Nephron (organoid): ENCODE results near the gene KIAA0930.
"Not testable (repeated sequence)": the region's sequence is repeated elsewhere in the genome, so short reads cannot be mapped to it uniquely, and the experiment has no call there.

Experiments
- H3K27ac Mint-ChIP-seq, 3 experiments: 2 replicates each; pipeline ENCODE4 v1.8.0; 2020; ENCODE audit warnings: mixed read lengths in 3 of 3, mild to moderate bottlenecking in 2 of 3, moderate library complexity in 1 of 3
- H3K27me3 Mint-ChIP-seq: 2 replicates; pipeline ENCODE4 v1.8.0; 2021; ENCODE audit warnings: low read depth, mild to moderate bottlenecking, moderate library complexity, mixed read lengths
- H3K36me3 Mint-ChIP-seq: 2 replicates; pipeline ENCODE4 v1.8.0; 2020; ENCODE audit warnings: low read depth, mixed read lengths
- H3K4me1 Mint-ChIP-seq: 2 replicates; pipeline ENCODE4 v1.8.0; 2020; ENCODE audit warnings: mixed read lengths
- H3K4me3 Mint-ChIP-seq, 3 experiments: 2 replicates each; pipeline ENCODE4 v1.8.0; 2020; ENCODE audit warnings: mild to moderate bottlenecking in 3 of 3, mixed read lengths in 3 of 3, moderate library complexity in 2 of 3
- H3K9me3 Mint-ChIP-seq: 2 replicates; pipeline ENCODE4 v1.8.0; 2020; ENCODE audit warnings: mixed read lengths
- TF ChIP-seq, protein P1 (sequence below), 3 experiments: fragments of 200-600 bp; sonication (generic); IDR thresholded peaks; one replicate each; pipeline ENCODE4 v1.5.0; 2021; ENCODE audit warnings: antibody characterized with exemption in 3 of 3; ENCODE audit not compliant: unreplicated experiment in 3 of 3

The KIAA0930 gene

DNA sequence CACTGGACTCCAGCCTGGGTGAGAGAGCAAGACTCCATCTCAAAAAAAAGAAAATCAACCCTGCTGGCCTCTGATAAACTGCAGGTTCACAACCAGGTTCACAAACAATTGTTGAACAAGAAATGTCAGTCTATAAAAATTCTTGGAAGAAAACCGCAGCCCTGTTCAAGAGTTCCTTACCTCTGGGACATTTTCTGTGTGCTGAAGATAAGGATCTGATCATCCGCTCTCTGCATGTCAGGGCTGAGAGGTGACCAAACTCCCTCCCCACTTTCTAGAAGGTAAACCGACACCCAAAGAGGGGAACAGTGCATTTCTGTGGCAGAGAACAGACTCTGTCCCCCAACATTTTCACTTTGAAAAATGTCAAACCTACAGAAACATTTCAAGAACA, 39.9 kb upstream of the KIAA0930 start:
- TF ChIP-seq, protein P1, sequence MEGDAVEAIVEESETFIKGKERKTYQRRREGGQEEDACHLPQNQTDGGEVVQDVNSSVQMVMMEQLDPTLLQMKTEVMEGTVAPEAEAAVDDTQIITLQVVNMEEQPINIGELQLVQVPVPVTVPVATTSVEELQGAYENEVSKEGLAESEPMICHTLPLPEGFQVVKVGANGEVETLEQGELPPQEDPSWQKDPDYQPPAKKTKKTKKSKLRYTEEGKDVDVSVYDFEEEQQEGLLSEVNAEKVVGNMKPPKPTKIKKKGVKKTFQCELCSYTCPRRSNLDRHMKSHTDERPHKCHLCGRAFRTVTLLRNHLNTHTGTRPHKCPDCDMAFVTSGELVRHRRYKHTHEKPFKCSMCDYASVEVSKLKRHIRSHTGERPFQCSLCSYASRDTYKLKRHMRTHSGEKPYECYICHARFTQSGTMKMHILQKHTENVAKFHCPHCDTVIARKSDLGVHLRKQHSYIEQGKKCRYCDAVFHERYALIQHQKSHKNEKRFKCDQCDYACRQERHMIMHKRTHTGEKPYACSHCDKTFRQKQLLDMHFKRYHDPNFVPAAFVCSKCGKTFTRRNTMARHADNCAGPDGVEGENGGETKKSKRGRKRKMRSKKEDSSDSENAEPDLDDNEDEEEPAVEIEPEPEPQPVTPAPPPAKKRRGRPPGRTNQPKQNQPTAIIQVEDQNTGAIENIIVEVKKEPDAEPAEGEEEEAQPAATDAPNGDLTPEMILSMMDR (IDR thresholded peaks at IDR 0.05; ENCODE audit: unreplicated experiment in 3 of 3), result no peak
- no peaks in the 10 kb centered on the region for H3K9me3 Mint-ChIP-seq
- H3K4me1 Mint-ChIP-seq, result peaks cover 5% of the 10 kb centered on the region
- no peak overlapping the region for H3K27ac Mint-ChIP-seq
- H3K27me3 Mint-ChIP-seq, result peaks cover 58% of the 10 kb centered on the region
- no peak overlapping the region for H3K4me3 Mint-ChIP-seq
- H3K36me3 Mint-ChIP-seq, result no peaks in the 10 kb centered on the region

DNA sequence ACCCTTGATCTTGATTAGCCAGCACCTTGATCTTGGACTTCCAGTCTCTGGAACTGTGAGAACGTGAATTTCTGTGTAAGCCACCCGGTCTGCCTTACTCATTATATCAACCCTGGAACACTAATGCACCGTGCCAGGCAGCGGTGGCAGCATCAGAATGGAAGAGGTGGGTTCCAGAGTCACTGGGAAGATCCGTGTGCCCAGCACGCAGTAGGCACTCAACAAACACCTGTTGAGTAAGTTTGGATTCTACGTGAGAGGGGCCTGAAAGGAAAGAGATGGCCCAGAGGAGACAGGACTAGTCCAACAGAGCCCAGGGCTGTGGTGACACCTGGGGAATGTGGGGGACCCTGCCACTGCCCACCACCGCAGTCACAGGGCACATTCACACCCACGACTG, 37.4 kb upstream of the KIAA0930 start:
- Mint-ChIP-seq H3K9me3 (no peaks in the 10 kb centered on the region), H3K27me3 (peaks cover 41% of the 10 kb centered on the region), H3K27ac (no peak overlapping the region), H3K36me3 (no peaks in the 10 kb centered on the region), H3K4me1 (peaks cover 13% of the 10 kb centered on the region), H3K4me3 (no peak overlapping the region)
- TF ChIP-seq, protein P1 (IDR thresholded peaks at IDR 0.05; ENCODE audit: unreplicated experiment in 3 of 3), result no peak

DNA sequence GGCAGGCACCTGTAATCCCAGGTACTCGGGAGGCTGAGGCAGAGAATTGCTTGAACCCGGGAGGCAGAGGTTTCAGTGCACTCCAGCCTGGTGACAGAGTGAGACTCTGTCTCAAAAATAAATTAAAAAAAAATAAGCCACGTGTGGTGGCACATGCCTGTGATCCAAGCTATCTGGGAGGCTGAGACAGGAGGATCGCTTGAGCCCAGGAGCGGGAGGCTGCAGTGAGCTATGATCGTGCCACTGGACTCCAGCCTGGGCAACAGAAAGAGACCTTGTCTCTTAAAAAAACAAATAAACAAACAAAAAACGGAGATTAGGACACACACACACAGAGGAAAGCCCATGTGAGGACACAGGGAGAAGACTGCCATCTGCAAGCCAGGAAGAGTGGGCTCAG, 37.0 kb upstream of the KIAA0930 start:
- Mint-ChIP-seq H3K4me1 (peaks cover 13% of the 10 kb centered on the region), H3K27me3 (peaks cover 36% of the 10 kb centered on the region)
- H3K9me3 Mint-ChIP-seq, H3K36me3 Mint-ChIP-seq, H3K27ac Mint-ChIP-seq, H3K4me3 Mint-ChIP-seq: not testable (repeated sequence)

DNA sequence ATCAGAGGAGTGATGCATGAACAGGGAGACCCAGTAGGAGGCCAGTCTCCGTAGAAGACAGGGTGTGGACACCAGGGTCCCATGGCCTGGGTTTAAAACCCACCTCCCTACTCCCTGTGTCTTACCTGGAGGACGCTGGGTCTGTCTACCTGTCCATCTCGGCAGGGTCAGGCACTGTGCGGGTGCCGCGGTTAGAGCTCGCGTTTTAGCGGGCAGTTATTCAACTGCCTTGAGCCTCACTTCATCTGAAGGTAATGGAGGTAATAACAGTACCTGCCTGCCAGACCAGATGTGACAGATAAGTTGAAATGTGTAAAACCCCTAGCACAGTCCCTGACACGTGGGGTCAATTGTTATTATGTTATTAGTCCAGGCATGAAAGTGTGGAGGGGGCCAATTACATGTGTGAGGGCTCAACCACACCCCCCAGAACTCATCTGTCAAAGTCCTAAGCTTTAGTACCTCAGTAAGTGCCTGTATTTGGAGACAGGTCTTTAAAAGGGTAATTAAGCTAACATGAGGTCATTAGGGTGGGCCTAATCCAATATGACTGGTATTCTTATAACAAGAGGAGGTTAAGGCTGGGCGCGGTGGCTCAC, 35.9 kb upstream of the KIAA0930 start:
- Mint-ChIP-seq H3K9me3 (no peaks in the 10 kb centered on the region), H3K27me3 (peaks cover 25% of the 10 kb centered on the region), H3K36me3 (no peaks in the 10 kb centered on the region), H3K27ac (no peak overlapping the region), H3K4me3 (no peak overlapping the region), H3K4me1 (peaks cover 20% of the 10 kb centered on the region)
- TF ChIP-seq, protein P1 (IDR thresholded peaks at IDR 0.05; ENCODE audit: unreplicated experiment in 3 of 3), result no peak

DNA sequence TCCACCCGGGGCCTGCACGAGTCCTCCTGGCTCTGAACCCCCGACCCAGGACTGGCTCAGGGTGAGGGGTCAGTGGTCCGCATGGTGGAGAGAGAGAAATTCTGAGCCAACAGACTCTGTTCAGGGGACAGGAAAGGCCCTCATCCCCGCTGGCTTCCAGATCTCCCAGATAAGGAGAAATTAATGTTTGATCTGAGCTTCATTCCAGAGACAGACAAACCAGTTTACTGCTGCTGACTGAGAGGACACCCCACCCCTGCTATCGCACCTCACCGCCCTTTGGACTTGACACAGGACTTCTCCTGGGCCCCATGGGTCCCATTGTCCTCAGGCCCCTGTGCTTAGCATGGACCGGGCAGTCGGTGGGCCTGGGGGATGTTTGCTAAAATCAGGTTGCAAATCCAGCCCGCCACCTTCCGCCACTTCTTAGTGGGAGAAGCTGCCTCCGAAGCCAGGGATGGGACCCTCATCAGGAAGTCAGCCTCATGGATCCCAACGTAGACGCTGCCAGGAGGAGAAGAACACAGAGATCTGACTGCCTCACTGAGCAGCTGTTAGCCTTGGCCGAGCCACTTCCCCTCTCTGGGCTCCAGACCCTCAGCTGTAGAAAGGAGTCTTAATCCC, 32.9 kb upstream of the KIAA0930 start:
- Mint-ChIP-seq H3K27me3 (peaks cover 31% of the 10 kb centered on the region), H3K27ac (peak overlapping the region in 2 of 3 experiments; percentile 49 to 66)
- TF ChIP-seq, protein P1 (IDR thresholded peaks at IDR 0.05; ENCODE audit: unreplicated experiment in 3 of 3), result no peak

DNA sequence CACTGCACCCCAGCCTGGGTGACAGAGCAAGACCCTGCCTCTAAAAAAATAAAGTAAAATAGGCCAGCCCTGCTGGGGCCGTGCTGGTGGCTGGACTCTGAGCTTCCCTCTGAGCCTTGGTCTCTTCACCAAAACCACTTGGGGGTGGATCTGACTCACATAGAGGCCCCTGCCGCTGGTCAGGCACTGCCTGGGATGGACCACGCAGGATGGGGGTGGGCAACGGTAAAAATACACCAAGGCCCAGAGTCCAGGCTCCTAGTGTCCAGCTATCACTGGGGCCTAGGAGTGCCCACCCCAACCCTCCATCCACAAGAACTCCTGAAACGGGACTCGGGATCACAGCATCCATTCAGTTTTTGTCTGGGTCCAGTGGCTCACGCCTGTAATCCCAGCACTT, 31.8 kb upstream of the KIAA0930 start:
- peaks cover 25% of the 10 kb centered on the region for H3K27me3 Mint-ChIP-seq
- peaks cover 35% of the 10 kb centered on the region for H3K4me1 Mint-ChIP-seq
- H3K4me3 Mint-ChIP-seq, result no peak overlapping the region
- TF ChIP-seq, protein P1 (IDR thresholded peaks at IDR 0.05; ENCODE audit: unreplicated experiment in 3 of 3), result no peak
- no peaks in the 10 kb centered on the region for H3K36me3 Mint-ChIP-seq
- H3K9me3 Mint-ChIP-seq, result no peaks in the 10 kb centered on the region
- H3K27ac Mint-ChIP-seq, result peak overlapping the region in 1 of 3 experiments; percentile 75

More for the DNA sequence above, 32.9 kb upstream of the KIAA0930 start:
- H3K4me1 Mint-ChIP-seq, result peaks cover 35% of the 10 kb centered on the region
- H3K4me3 Mint-ChIP-seq, result no peak overlapping the region
- H3K36me3 Mint-ChIP-seq, result no peaks in the 10 kb centered on the region
- no peaks in the 10 kb centered on the region for H3K9me3 Mint-ChIP-seq
